Heart right ventricle (tissue), 16 donors: ENCODE data around the gene EOGT. TPM values are rescaled to one million over a fixed set of nuclear protein-coding genes. Genes with fewer than 3 reads are reported as not detected.

Experiments
- ATAC-seq, 8 donors: fragments of 200-7000 bp; cut with Tn5 transposase; one replicate each; pipeline ENCODE4 v1.9.1; 2020; ENCODE audit warnings: mild to moderate bottlenecking in 8 of 8, moderate library complexity in 8 of 8, moderate number of reproducible peaks in 1 of 8
- DNase-seq, 2 donors: peaks; one replicate each; pipeline ENCODE4 v3.0.0-alpha.2; 2020
- H3K27ac ChIP-seq, 10 donors: fragments of 200-600 bp; sonication (generic) in 2 of 10; one replicate each; pipeline versions ENCODE4 v1.5.0 to v1.8.0; 2020 to 2022; ENCODE audit warnings: mild to moderate bottlenecking in 3 of 10
- H3K27me3 ChIP-seq, 7 donors: fragments of 200-600 bp; one replicate each; pipeline ENCODE4 v1.8.0; 2021 to 2022; ENCODE audit warnings: mild to moderate bottlenecking in 2 of 7
- H3K36me3 ChIP-seq, 9 donors: fragments of 200-600 bp; sonication (generic) in 1 of 9; one replicate each; pipeline versions ENCODE4 v1.5.0 to v1.8.0; 2020 to 2022; ENCODE audit warnings: mild to moderate bottlenecking in 2 of 9
- H3K4me1 ChIP-seq, 9 donors: fragments of 200-600 bp; sonication (generic) in 1 of 9; one replicate each; pipeline versions ENCODE4 v1.5.0 to v1.8.0; 2020 to 2022; ENCODE audit warnings: mild to moderate bottlenecking in 4 of 9
- H3K4me3 ChIP-seq, 10 donors: fragments of 200-600 bp; sonication (generic) in 2 of 10; one replicate each; pipeline versions ENCODE4 v1.5.0 to v1.8.0; 2020 to 2022; ENCODE audit warnings: mild to moderate bottlenecking in 7 of 10, moderate library complexity in 2 of 10
- H3K9me3 ChIP-seq, 11 donors: fragments of 200-600 bp in 10 of 11; sonication (generic) in 2 of 11; one replicate each; pipeline versions ENCODE4 v1.5.0 to v1.8.0; 2013 to 2022; ENCODE audit warnings: mild to moderate bottlenecking in 2 of 11, control low read depth in 1 of 11, moderate library complexity in 1 of 11
- CTCF ChIP-seq, 9 donors: fragments of 200-600 bp; sonication (generic) in 2 of 9; IDR thresholded peaks; one replicate each; pipeline versions ENCODE4 v1.5.0 to v1.8.0; 2021 to 2022; ENCODE audit warnings: antibody characterized with exemption in 9 of 9, mild to moderate bottlenecking in 5 of 9, moderate library complexity in 1 of 9
- WGBS, 2 donors: extraction: QIAGEN DNeasy Blood & Tissue Kit; methylation state at CpG; one replicate each; pipeline ENCODE4 v1.1.7; 2013; ENCODE audit warnings: inconsistent platforms in 1 of 2; 5-methylcytosine and 5-hydroxymethylcytosine counted together
- intact Hi-C, 10 donors: fragments of 100-400 bp; cut with DNase I; formaldehyde crosslinking; loops; one replicate each; pipeline versions ENCODE4 v1.11.1 to v1.14.2; 2022
- polyA plus RNA-seq, 2 donors: library from polyadenylated mRNA; stranded (reverse); fragments of 200-250 nt; gene quantifications; one replicate each; pipeline ENCODE4 v1.2.3, GENCODE V29; 2013
- total RNA-seq, 10 donors: library from RNA; stranded (reverse); fragmentation: NEBNext Ultra II Directional in 3 of 10; extraction: Animal tissue kit (Norgen Biotek cat#: 25700) in 3 of 10; gene quantifications; one replicate each; pipeline versions ENCODE4 v1.2.1 to v1.2.4, GENCODE V29; 2021 to 2023
- donor health status: Arrhythmogenic right ventricular cardiomyopathy.
- donor health status: ischemic (EF 13 %, LVEDD 7.1; RV severe dilation, severe dysfunction).
- donor health status: healthy with polysubstance abuse.
- donor health status: DM: no; HTN: yes; CAD: no.
- donor health status: DM: no; HTN: no; CAD: no.
- donor health status: ischemic (EF 25% LVEDD 6.9; RV normal size, moderate dysfunction).
- donor health status: ischemic (EF 25% LVEDD 5.7; RV mildly dilated, moderate dysfunction).
- donor health status: healthy.
- donor health status: DM: yes; HTN: yes; CAD: no.
- donor health status: Ischemic cardiomyopathy.
- donor health status: ischemic (EF 35%, LVEDD 5.7; RV mildly dilated, moderate dysfunction).
- donor health status: nonischemic (EF 11% LVEDD 7.7; RV severe dilation, severe dysfunction).
- donor health status: DM: yes; HTN: yes; CAD: no.
- donor health status: PGD.
- donor health status: ischemic (EF 29% LVEDD 5.4; RV normal size, mild dysfunction).
- donor health status: nonischemic (EF 23%, LVEDD 6.1; RV moderate dilation, normal function).

Gene EOGT
- total and polyA plus RNA-seq, 12 donors, result 8.8 to 66.5 (median 39.8) TPM

GRCh38 chr3:68945225-68945624 lies 68.3 kb downstream of the EOGT start:
- Histone ChIP-seq H3K36me3 (no peaks in the 10 kb centered on the region), H3K4me1 (no peaks in the 10 kb centered on the region), H3K27ac (no peak overlapping the region), H3K4me3 (no peak overlapping the region), H3K27me3 (peaks cover 0 to 40% (median 24%) of the 10 kb centered on the region in 7 donors), H3K9me3 (no peaks in the 10 kb centered on the region)
- TF ChIP-seq CTCF (IDR thresholded peaks at IDR 0.05), result no peak
- intact Hi-C loops, result no loop called here
- 80 to 88% methylated on average over 1 of the region's 1 CpG for WGBS, 2 donors
- ATAC-seq (no peak), DNase-seq (no peak)

GRCh38 chr3:68943753-68944500 lies 69.6 kb downstream of the EOGT start:
- Histone ChIP-seq H3K27me3 (peaks cover 0 to 45% (median 29%) of the 10 kb centered on the region in 7 donors), H3K36me3 (no peaks in the 10 kb centered on the region), H3K27ac (no peak overlapping the region), H3K4me3 (no peak overlapping the region), H3K4me1 (no peaks in the 10 kb centered on the region), H3K9me3 (no peaks in the 10 kb centered on the region)
- ATAC-seq, result no peak
- intact Hi-C loops, result no loop called here
- no peak for TF ChIP-seq CTCF (IDR thresholded peaks at IDR 0.05)
- WGBS, 2 donors, result 93 to 100% methylated on average over 1 of the region's 1 CpG
- no peak for DNase-seq

GRCh38 chr3:68941055-68941454 lies 72.4 kb downstream of the EOGT start:
- WGBS, 2 donors, result 78 to 85% methylated on average over 6 of the region's 6 CpGs
- intact Hi-C loops, result no loop called here
- H3K27me3 ChIP-seq, result peaks cover 0 to 52% (median 25%) of the 10 kb centered on the region in 7 donors
- H3K9me3 ChIP-seq, result no peaks in the 10 kb centered on the region
- H3K27ac ChIP-seq, result no peak overlapping the region
- H3K36me3 ChIP-seq, result no peaks in the 10 kb centered on the region
- TF ChIP-seq CTCF (IDR thresholded peaks at IDR 0.05), result no peak
- no peak for DNase-seq
- H3K4me3 ChIP-seq, result no peak overlapping the region
- no peak for ATAC-seq
- no peaks in the 10 kb centered on the region for H3K4me1 ChIP-seq

- no peaks in the 10 kb centered on the region for H3K36me3 ChIP-seq
- intact Hi-C loops, result no loop called here
- ATAC-seq (no peak), DNase-seq (no peak)
- 71 to 77% methylated on average over 6 of the region's 6 CpGs for WGBS, 2 donors
- H3K27me3 ChIP-seq, result peaks cover 10 to 76% (median 47%) of the 10 kb centered on the region in 7 donors
- peaks cover 0 to 4% (median 0%) of the 10 kb centered on the region in 9 donors for H3K4me1 ChIP-seq
- H3K27ac ChIP-seq, result no peak overlapping the region
- H3K4me3 ChIP-seq, result no peak overlapping the region
- no peaks in the 10 kb centered on the region for H3K9me3 ChIP-seq
- no peak for TF ChIP-seq CTCF (IDR thresholded peaks at IDR 0.05)
These were observed 76.6 kb downstream of the EOGT start for GRCh38 chr3:68936856-68937255.
